Gastroesophageal sphincter (tissue), 4 donors: ENCODE data around the gene KLC1. TPM values are rescaled to one million over a fixed set of nuclear protein-coding genes. Genes with fewer than 3 reads are reported as not detected.

ENCODE experiments used
- ATAC-seq: fragments of 150-250 bp; one replicate; pipeline ENCODE4 v1.9.1; 2016; ENCODE audit warnings: mild to moderate bottlenecking, moderate library complexity
- H3K27ac ChIP-seq, 4 donors: fragments of 200-600 bp; sonication (generic) in 3 of 4; 1 replicate in 3 of 4; 2 replicates in 1 of 4; pipeline ENCODE4 v1.5.1; 2016 to 2019
- H3K27me3 ChIP-seq: fragments of 200-600 bp; sonication (generic); one replicate; pipeline ENCODE4 v1.5.1; 2019
- H3K36me3 ChIP-seq, 2 donors: fragments of 200-600 bp; sonication (generic); one replicate each; pipeline ENCODE4 v1.5.1; 2019; ENCODE audit warnings: control low read depth in 1 of 2
- H3K4me1 ChIP-seq, 3 donors: fragments of 200-600 bp; sonication (generic); 1 replicate in 2 of 3; 2 replicates in 1 of 3; pipeline ENCODE4 v1.5.1; 2016 to 2019; ENCODE audit warnings: control low read depth in 2 of 3
- H3K4me3 ChIP-seq, 2 donors: fragments of 200-600 bp; sonication (generic); one replicate each; pipeline ENCODE4 v1.5.1; 2019; ENCODE audit warnings: mild to moderate bottlenecking in 1 of 2, moderate library complexity in 1 of 2
- H3K9me3 ChIP-seq, 3 donors: fragments of 200-600 bp; sonication (generic); one replicate each; pipeline ENCODE4 v1.5.1; 2017 to 2019; ENCODE audit warnings: control low read depth in 2 of 3
- EP300 ChIP-seq: sonication (generic); formaldehyde crosslinking; IDR thresholded peaks from one replicate; pipeline ENCODE4 v1.6.1; 2017; ENCODE audit warnings: antibody characterized with exemption, mild to moderate bottlenecking
- POLR2A ChIP-seq, 2 donors: fragments of 450-650 bp; IDR thresholded peaks; one replicate each; pipeline ENCODE4 v1.6.1; 2017; ENCODE audit warnings: antibody characterized with exemption in 2 of 2, mild to moderate bottlenecking in 2 of 2, moderate library complexity in 1 of 2
- POLR2AphosphoS5 ChIP-seq: sonication (generic); formaldehyde crosslinking; IDR thresholded peaks from one replicate; pipeline ENCODE4 v1.6.1; 2017; ENCODE audit warnings: antibody characterized with exemption
- WGBS, 2 donors: methylation state at CpG; one replicate each; pipeline ENCODE4 v1.1.5; 2018; ENCODE audit warnings: low coverage in 1 of 2; 5-methylcytosine and 5-hydroxymethylcytosine counted together
- total RNA-seq, 4 donors: library from RNA; depleted of rRNA; stranded (reverse); fragments of >200 nt; gene quantifications; one replicate each; pipeline ENCODE4 v1.1.0, GENCODE V29; 2016
- TF ChIP-seq, protein P1 (sequence below), 4 experiments: fragments of 200-600 bp in 2 of 4; fragments of 450-650 bp in 2 of 4; sonication (generic) in 1 of 4; IDR thresholded peaks; one replicate each; pipeline ENCODE4 v1.5.1; 2017 to 2019; ENCODE audit warnings: antibody characterized with exemption in 4 of 4, mild to moderate bottlenecking in 2 of 4, moderate library complexity in 2 of 4

KLC1 gene
- total RNA-seq, 4 donors from 2014 or later: 275 to 390 (median 339) TPM

DNA sequence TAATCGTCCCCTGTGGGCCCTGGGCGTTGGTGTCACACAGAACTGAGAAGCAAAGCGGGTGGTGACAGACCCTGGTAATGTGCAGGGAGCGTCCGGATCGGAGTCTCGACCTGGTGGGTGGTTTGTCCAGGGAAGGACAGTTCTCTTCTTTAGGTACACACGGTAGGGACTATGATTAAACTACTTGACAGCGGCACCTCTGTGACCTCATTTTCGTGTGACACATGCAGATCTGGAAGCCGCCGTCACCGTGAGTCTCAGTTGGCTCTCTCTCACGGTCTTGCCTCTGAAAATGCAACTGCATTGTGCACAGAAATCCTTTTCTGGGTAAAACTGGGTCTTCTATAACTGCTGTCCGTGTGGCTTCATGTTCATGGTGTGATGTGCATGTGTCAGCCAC is 54.1 kb downstream of the KLC1 start:
- no peak for TF ChIP-seq POLR2A (IDR thresholded peaks at IDR 0.05)
- TF ChIP-seq POLR2AphosphoS5: no peak
- TF ChIP-seq EP300: no peak
- TF ChIP-seq, protein P1, sequence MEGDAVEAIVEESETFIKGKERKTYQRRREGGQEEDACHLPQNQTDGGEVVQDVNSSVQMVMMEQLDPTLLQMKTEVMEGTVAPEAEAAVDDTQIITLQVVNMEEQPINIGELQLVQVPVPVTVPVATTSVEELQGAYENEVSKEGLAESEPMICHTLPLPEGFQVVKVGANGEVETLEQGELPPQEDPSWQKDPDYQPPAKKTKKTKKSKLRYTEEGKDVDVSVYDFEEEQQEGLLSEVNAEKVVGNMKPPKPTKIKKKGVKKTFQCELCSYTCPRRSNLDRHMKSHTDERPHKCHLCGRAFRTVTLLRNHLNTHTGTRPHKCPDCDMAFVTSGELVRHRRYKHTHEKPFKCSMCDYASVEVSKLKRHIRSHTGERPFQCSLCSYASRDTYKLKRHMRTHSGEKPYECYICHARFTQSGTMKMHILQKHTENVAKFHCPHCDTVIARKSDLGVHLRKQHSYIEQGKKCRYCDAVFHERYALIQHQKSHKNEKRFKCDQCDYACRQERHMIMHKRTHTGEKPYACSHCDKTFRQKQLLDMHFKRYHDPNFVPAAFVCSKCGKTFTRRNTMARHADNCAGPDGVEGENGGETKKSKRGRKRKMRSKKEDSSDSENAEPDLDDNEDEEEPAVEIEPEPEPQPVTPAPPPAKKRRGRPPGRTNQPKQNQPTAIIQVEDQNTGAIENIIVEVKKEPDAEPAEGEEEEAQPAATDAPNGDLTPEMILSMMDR (IDR thresholded peaks at IDR 0.05): no peak
- no peaks in the 10 kb centered on the region for H3K9me3 ChIP-seq
- WGBS, 2 donors: 67 to 70% methylated on average over 7 to 15 of the region's 15 CpGs
- no peak overlapping the region for H3K4me3 ChIP-seq
- no peak overlapping the region for H3K27ac ChIP-seq
- H3K4me1 ChIP-seq: peaks cover 0 to 58% (median 0%) of the 10 kb centered on the region in 3 donors
- H3K27me3 ChIP-seq: no peaks in the 10 kb centered on the region
- no peak for ATAC-seq
- H3K36me3 ChIP-seq: peaks cover 0 to 100% of the 10 kb centered on the region in 2 donors

DNA sequence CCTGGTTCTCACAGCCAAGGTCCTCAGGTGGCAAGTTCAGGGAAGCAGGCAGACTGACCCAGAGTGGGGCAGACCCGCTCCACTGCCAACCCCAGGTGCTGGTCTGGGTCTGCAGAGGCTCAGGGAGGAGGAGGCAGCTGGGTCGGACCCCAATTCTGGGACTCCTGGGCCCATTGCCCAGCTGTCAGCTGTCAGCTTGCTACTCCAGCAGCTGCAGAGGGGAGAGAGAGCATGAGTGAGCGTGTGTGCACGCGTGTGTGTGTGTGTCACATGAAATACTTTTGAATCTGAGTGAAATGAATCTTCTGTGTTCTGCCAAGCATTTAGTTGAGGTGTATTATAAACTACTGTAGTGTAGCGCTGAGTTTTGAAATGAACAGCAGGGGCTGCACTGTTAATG is 55.5 kb downstream of the KLC1 start:
- WGBS, 2 donors: 44 to 68% methylated on average over 4 to 5 of the region's 6 CpGs
- Histone ChIP-seq H3K4me3 (no peak overlapping the region), H3K4me1 (peaks cover 0 to 64% (median 0%) of the 10 kb centered on the region in 3 donors), H3K36me3 (peaks cover 0 to 97% of the 10 kb centered on the region in 2 donors), H3K27me3 (no peaks in the 10 kb centered on the region), H3K9me3 (no peaks in the 10 kb centered on the region), H3K27ac (peak overlapping the region in 3 of 4 donors; percentile 11 to 50 (median 32))
- TF ChIP-seq POLR2A (IDR thresholded peaks at IDR 0.05): no peak
- no peak for TF ChIP-seq EP300
- TF ChIP-seq POLR2AphosphoS5: no peak
- TF ChIP-seq, protein P1 (IDR thresholded peaks at IDR 0.05): no peak
- no peak for ATAC-seq

DNA sequence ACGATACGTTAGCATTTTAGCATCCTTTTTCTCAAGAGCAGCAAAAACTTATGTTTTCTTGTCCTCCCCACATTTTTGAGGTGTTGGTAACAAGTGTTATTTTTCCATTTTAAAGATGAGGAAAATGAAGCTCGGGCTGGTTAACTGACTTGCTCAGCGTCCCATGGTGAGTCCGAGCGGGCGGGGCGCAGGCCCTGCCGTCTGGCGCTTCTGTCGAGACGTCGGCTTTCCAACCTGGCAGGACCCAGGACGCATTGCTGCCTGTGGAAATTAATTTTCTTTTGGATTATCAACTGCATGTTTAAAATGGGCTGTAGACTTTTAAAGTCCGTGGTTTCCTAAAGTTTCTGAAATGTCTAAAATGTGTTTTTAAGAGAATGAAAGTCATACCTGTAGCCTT is 55.9 kb downstream of the KLC1 start:
- peaks cover 0 to 93% of the 10 kb centered on the region in 2 donors for H3K36me3 ChIP-seq
- TF ChIP-seq, protein P1 (IDR thresholded peaks at IDR 0.05): no peak
- TF ChIP-seq POLR2AphosphoS5: no peak
- no peak for TF ChIP-seq EP300
- no peak for TF ChIP-seq POLR2A (IDR thresholded peaks at IDR 0.05)
- peaks cover 0 to 64% (median 0%) of the 10 kb centered on the region in 3 donors for H3K4me1 ChIP-seq
- no peaks in the 10 kb centered on the region for H3K9me3 ChIP-seq
- H3K4me3 ChIP-seq: no peak overlapping the region
- WGBS, 2 donors: 62 to 90% methylated on average over 15 of the region's 15 CpGs
- no peaks in the 10 kb centered on the region for H3K27me3 ChIP-seq
- no peak for ATAC-seq
- H3K27ac ChIP-seq: peak overlapping the region in 3 of 4 donors; percentile 11 to 54 (median 32)

DNA sequence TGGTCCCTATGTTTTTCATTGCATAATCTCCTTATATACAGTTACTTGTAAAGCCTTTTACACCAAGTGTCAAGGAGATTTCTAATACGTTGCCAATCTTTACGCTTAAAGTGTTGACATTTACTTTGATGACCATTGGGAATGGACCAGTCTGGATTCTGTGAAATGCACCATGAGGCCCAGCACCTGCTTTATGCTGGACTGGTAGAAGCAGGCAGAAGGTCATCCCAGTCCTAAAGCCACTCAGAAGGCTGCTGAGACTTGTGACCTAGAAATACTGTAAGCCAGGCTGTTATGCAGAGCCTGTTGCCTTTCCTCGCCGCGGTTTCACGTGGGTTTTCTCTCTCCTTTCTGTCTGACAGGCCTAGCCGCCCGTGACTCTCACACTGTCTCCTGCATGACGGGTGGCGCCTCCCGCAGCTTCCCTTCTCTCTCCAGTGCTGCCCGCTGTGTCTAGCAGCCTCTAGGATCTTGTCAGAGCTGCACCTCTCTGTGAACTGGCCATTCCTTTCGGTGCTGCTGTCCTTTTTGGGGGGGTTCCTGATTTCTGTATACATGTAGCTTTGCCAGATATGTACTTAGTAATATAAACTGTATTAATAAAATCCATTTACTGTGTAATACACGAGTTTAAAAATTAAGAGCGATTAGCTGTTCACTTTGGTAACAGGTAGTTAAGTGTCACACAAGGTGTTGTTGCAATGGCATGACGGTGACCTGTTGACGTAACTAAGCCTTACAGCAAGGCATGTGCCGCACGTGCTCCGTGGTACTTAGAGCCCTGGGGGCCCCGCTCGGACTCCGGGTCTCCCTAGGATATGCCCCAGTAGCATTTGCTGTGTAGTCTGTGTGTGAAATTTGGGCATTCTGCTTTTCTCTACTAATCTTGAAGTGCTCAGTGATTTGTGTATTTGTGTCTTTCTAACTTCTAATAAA is 56.5 kb downstream of the KLC1 start:
- H3K27me3 ChIP-seq: no peaks in the 10 kb centered on the region
- H3K4me1 ChIP-seq: peaks cover 0 to 66% (median 3%) of the 10 kb centered on the region in 3 donors
- no peak for ATAC-seq
- H3K4me3 ChIP-seq: no peak overlapping the region
- TF ChIP-seq EP300 (no peak), POLR2A (IDR thresholded peaks at IDR 0.05) (no peak), POLR2AphosphoS5 (no peak)
- TF ChIP-seq, protein P1 (IDR thresholded peaks at IDR 0.05): no peak
- WGBS, 2 donors: 76 to 77% methylated on average over 8 to 23 of the region's 23 CpGs
- no peaks in the 10 kb centered on the region for H3K9me3 ChIP-seq
- peaks cover 0 to 87% of the 10 kb centered on the region in 2 donors for H3K36me3 ChIP-seq
- H3K27ac ChIP-seq: peak overlapping the region in 2 of 4 donors; percentile 5 to 54
